HG02943 (cell line): ENCODE data around the gene SYNDIG1.

ENCODE experiments used
- ATAC-seq: cut with Tn5 transposase; IDR thresholded peaks from one replicate; pipeline ENCODE4 v1.9.1; 2021; ENCODE audit warnings: mild to moderate bottlenecking, low read depth, moderate library complexity; ENCODE audit not compliant: unreplicated experiment

SYNDIG1 gene

GRCh38 chr20:24581443-24582170 is 112.2 kb downstream of the SYNDIG1 start:
- ATAC-seq: no peak

DNA sequence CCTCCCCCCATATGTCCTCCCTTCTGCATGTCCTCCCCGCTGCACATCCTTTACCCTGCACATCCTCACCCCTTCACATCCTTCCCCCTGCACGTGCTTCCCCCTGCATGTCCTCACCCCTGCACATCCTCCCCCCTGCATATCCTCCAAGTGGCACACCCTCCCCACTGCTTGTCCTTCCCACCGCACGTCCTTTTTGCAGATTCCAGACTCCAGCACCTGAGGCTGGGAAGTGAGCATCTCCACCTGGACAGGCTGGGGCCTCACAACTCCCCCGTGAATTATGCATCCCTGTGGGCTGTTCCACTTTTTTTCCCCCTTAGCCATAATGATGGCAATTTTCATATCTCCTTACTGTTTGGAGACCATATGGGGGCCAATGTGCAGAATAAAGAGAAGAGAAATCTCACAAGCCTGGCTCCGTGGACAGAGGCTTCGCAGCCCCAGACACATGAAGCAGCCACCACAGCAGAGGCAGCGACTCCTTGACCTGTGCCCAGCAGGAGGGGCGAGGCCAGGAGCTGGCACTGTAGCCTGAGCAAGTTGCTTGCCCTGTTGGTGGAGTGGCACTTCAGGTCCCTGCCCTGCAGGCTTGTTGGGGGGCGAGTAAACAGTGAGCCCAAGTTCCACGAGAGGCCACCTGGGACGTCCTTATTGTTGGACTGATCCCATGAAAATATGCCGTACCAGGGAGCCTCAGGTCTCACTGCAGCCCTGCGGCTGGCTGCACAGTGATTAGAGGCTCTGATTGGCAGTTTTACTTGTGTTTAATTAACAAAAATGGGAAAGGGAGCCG is 113.1 kb downstream of the SYNDIG1 start:
- ATAC-seq: no peak

- no peak for ATAC-seq
Measured at GRCh38 chr20:24583169-24583792, 113.9 kb downstream of the SYNDIG1 start.

- no peak for ATAC-seq
Measured at GRCh38 chr20:24584078-24584477, 114.6 kb downstream of the SYNDIG1 start.

GRCh38 chr20:24584538-24585356 is 115.3 kb downstream of the SYNDIG1 start:
- no peak for ATAC-seq

DNA sequence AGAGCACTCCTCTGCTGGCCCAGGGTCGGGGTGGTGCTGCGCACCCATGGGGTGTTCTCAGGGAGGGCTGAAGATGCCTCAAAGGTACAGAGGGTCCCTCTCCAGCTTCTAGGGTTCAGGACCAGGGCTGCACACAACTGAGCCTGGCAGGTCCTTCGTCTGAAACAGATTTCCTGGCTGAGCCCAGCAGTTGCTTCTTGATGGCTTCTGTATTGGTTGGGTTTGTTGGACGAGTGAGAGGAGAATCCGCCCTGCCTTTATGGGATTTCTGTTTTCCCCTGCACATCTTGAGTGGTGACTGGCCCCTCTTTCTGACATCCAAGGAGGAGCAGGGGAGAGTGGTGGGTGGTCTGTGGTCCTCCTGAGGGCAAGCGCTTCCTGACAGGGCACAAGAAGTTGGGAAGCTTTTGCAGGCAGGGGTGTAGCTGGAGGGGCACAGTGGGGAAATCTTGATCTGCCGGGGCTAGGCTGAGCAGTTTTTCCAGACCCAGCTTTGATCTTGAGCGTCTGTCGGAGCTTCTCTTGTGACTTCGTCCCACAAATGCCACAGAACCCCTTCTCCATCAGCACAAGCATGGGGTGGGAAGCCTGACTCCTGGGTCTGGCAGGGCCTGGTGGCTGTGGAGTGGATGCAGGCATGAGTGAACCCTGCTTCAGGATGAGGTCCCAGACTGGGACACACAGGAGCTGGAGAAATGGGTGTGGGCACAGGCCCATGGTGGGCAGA is 116.5 kb downstream of the SYNDIG1 start:
- no peak for ATAC-seq

DNA sequence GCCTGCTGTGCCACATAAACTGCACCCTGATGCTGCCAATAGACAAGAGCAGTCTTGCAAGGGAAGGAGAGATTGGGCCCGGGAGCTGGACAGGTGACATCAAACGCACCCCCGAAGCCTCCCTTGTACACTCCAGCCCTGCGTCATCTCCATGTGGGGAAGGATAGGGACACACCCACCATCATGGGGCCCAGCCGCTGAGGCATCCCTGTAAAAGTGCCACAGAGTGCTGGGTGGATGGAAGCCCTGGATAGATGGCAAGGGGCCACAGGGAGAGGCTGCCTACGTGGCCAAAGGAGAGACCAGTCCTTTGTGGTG is 117.1 kb downstream of the SYNDIG1 start:
- no peak for ATAC-seq

GRCh38 chr20:24587384-24588046 is 118.1 kb downstream of the SYNDIG1 start:
- ATAC-seq: no peak

DNA sequence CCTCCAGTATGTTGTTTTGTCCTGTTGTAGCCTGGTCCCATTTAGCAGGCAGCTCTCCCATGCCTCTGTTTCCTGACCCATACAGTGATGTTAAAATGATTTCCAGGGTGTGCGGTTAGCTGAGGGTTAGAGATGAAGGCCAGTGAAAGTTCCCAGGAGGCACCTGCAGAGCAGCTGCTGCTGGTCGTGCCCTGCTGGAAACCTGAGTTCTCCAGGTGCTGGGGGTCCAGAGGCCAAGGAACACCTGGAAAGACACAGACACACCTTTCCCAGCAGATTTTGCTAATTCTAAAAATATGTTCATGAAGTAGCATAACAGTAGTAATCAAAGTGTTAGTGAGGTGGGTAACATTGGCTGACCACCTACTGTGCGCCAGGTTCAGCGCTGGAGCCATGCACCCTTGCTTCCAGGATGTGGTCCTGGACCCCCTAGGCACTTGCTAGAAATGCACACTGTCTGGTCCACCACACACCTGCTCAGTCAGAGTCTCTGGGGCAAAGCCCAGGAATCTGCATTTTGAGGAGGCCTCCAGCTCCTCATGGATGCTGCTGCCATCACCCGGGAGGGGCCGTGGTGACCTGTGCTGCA is 118.7 kb downstream of the SYNDIG1 start:
- ATAC-seq: no peak

- ATAC-seq: no peak
Measured at GRCh38 chr20:24588725-24589340, 119.4 kb downstream of the SYNDIG1 start.

- ATAC-seq: no peak
Measured at GRCh38 chr20:24589381-24589780, 120.0 kb downstream of the SYNDIG1 start.

- ATAC-seq: no peak
Measured at GRCh38 chr20:24589815-24590177, 120.4 kb downstream of the SYNDIG1 start.

DNA sequence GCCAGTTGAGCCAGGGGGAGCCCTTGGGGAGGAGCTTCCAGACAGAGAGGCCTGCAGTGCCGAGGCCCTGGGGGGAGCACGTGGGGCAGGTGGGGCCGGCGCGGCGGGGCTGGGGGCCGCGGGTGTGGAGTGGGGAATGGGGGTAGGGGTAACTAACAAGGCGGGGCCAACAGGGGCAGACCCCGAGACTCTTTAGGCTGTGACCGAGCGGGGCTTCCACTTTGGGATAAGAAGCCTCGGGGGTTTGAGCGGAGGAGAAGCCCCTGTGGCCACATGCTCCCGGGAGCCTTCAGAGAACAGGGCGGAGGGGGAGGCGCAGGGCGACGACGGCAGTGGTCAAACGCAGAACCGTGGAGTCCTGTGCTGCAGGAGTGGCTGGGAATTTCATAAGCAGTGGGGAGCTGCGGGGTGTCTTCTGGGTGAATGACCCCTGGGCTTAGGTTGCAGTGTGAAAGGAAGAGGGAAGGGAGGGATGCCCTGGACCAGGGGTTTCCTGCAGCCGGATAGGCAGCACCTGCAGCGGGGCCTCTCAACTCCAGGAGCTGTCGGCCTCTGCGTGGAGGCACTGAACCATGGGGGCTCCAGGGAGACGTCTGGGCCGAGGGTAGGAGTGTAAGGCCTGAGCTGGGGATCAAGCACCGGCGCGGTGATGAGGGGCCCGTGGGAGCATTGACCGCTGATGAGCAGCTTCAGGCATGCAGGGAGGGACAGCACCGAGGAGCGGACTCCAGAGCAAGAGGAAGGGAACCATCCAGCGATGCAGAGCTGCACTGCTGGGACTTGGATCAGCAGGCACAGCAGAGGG is 121.0 kb downstream of the SYNDIG1 start:
- no peak for ATAC-seq

GRCh38 chr20:24597051-24597450 is 127.6 kb downstream of the SYNDIG1 start:
- ATAC-seq: no peak

DNA sequence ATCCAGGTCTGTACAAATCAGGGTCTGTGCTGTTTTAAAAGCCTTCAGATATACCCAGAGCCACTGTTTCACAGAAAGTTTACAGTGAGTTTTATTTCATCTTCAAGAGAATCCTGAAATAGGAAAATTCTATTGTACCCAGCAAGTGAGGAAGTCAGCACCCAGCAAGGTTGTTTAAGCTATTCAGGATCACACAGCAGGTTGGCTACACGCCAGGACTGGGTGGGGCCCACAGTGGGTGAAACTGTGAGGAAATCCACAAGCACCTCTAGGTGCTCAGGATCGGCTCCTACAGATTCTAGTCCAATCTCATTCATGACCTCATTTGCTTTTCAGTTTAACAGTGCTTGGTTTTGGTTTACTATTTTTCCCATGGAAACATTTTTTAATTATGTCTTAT is 128.9 kb downstream of the SYNDIG1 start:
- ATAC-seq: no peak

- no peak for ATAC-seq
Measured at GRCh38 chr20:24598996-24599395, 129.6 kb downstream of the SYNDIG1 start.

DNA sequence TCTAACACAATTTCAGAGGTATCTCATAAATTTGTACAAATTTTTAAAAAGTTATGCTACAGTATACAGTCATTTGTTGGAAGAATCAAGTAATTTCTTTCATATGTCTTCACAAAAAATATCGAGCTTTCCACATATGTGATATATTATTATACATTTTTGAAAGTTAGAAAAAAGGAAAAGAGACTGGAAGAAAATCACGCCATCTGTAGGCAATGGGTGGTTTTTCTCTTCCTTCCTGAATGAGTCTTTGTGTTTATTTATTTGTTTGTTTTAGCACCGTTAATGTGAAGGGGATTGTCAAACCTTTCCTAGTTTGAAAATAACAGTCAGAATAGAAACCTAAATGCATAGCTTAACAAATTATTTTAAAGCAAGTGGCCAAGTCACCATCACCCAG is 130.6 kb downstream of the SYNDIG1 start:
- ATAC-seq: no peak

GRCh38 chr20:24603454-24603853 is 134.0 kb downstream of the SYNDIG1 start:
- no peak for ATAC-seq
